Adrenal gland (tissue), 5 donors: ENCODE results near the gene DEK.

Experiments used
- CTCF ChIP-seq, 6 experiments: fragments of 450-650 bp in 4 of 6; fragments of 200-600 bp in 2 of 6; sonication (generic) in 1 of 6; IDR thresholded peaks; 1 replicate in 5 of 6; 2 replicates in 1 of 6; pipeline versions ENCODE4 v1.5.1 to v1.8.0; 2016 to 2021; ENCODE audit warnings: antibody characterized with exemption in 6 of 6, mild to moderate bottlenecking in 2 of 6, moderate library complexity in 1 of 6
- POLR2A ChIP-seq, 2 donors: fragments of 450-650 bp; IDR thresholded peaks; one replicate each; pipeline ENCODE4 v1.6.1; 2017; ENCODE audit warnings: antibody characterized with exemption in 2 of 2, mild to moderate bottlenecking in 2 of 2, moderate library complexity in 1 of 2
- donor health status: DM: no; HTN: no; CAD: no.

GRCh38 chr6:18204691-18205090 is 59.6 kb downstream of the DEK start:
- no peak for TF ChIP-seq CTCF (IDR thresholded peaks at IDR 0.05)
- TF ChIP-seq POLR2A (IDR thresholded peaks at IDR 0.05) = no peak
